ENCODE data around the gene CARD6.
"Not testable (repeated sequence)": the region's sequence is repeated elsewhere in the genome, so short reads cannot be mapped to it uniquely, and the experiment has no call there.

The CARD6 gene

DNA sequence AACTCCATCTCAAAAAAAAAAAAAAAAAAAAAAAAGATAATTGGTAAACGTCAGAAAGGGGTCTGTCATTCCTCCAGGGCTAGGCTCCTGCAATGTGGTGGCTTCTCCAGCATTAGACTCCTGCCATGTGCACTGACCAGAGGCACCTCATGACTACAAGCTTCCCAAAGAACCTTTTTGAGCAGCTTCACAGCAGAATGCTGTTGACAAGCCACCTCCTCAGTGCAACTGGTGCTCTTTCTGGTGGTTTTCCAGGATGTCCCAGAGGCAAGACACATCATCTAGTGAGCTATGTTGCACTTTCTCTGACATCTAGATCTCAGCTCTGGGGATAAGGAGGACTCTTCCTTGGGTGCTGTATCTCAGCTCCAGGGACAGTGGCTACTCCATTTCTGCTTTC is 17.7 kb upstream of the CARD6 start:
- ChIA-PET POLR2A (interaction anchor here (1.5 to 2.8 kb wide), 2 partner anchors 9 to 12 kb away, joined by 7 to 13 read pairs; partner anchors contain the start of gene RPL37), CTCF (interaction anchor here (0.9 to 1.0 kb wide), 2 partner anchors 11 to 13 kb away, joined by 3 read pairs; no protein-coding TSS in a partner anchor)
- DNase-seq (ENCODE audit: extremely low spot score), result no peak
- TF ChIP-seq CTCF (IDR thresholded peaks at IDR 0.05; ENCODE audit: control extremely low read depth, extremely low read depth, low read depth, missing control alignments), result no peak

DNA sequence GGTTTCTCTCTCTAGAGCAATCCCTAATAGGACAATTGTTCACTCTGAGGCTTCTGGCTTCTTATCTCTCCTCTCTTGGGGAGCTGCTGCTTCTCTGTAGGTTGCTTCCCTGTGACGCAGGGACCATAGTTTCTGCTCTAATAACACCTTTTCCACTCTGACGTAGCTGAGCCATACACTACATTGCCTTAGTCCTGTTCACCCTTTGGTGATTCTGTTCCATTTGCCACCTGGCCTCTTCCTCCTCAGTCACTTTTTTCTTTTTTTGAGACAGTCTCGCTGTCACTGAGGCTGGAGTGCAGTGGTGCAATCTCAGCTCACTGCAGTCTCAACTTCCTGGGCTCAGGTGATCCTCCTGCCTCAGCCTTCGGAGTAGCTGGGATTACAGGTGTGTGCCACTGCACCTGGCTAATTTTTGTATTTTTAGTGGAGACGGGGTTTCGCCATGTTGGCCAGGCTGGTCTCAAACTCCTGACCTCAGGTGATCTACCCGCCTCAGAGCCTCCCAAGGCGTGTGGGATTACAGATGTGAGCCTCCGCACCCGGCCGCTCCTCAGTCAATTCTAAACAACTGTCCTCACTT is 15.6 kb upstream of the CARD6 start:
- POLR2A ChIA-PET, result interaction anchor here (0.5 kb wide), 1 partner anchor 56 kb away, joined by 7 read pairs; no protein-coding TSS in a partner anchor
- CTCF ChIA-PET, result interaction anchor here (0.7 to 1.6 kb wide), 4 partner anchors 8 to 28 kb away, joined by 3 to 4 read pairs (median 4); partner anchors contain the start of gene PRKAA1
- not testable (repeated sequence) for DNase-seq (ENCODE audit: extremely low spot score)

GRCh38 chr5:40826489-40827187 is 14.5 kb upstream of the CARD6 start:
- ChIA-PET POLR2A (no interaction called here), CTCF (interaction anchor here (0.7 to 1.6 kb wide), 3 partner anchors 9 to 36 kb away, joined by 3 to 4 read pairs (median 4); no protein-coding TSS in a partner anchor)
- no peak for TF ChIP-seq CTCF (IDR thresholded peaks at IDR 0.05; ENCODE audit: control extremely low read depth, extremely low read depth, low read depth, missing control alignments)
- DNase-seq (ENCODE audit: extremely low spot score), result no peak

GRCh38 chr5:40827188-40827977 is 13.8 kb upstream of the CARD6 start:
- TF ChIP-seq CTCF (IDR thresholded peaks at IDR 0.05; ENCODE audit: control extremely low read depth, extremely low read depth, low read depth, missing control alignments), result no peak
- DNase-seq (ENCODE audit: extremely low spot score), result no peak
- ChIA-PET CTCF (interaction anchor here (1.2 kb wide), 1 partner anchor 36 kb away, joined by 3 read pairs; no protein-coding TSS in a partner anchor), POLR2A (interaction anchor here (1.0 kb wide), 1 partner anchor 12 kb away, joined by 5 read pairs; no protein-coding TSS in a partner anchor)

- no peak for TF ChIP-seq CTCF (IDR thresholded peaks at IDR 0.05; ENCODE audit: control extremely low read depth, extremely low read depth, low read depth, missing control alignments)
- POLR2A ChIA-PET, result interaction anchor here (1.0 kb wide), 1 partner anchor 13 kb away, joined by 5 read pairs; no protein-coding TSS in a partner anchor
- no peak for DNase-seq (ENCODE audit: extremely low spot score)
- CTCF ChIA-PET, result no interaction called here
Observed at GRCh38 chr5:40828021-40828631, 13.0 kb upstream of the CARD6 start.

GRCh38 chr5:40828690-40829661 is 12.2 kb upstream of the CARD6 start:
- TF ChIP-seq CTCF (IDR thresholded peaks at IDR 0.05; ENCODE audit: control extremely low read depth, extremely low read depth, low read depth, missing control alignments), result no peak
- no peak for DNase-seq (ENCODE audit: extremely low spot score)
- ChIA-PET POLR2A (interaction anchor here (1.0 kb wide), 1 partner anchor 22 kb away, joined by 3 read pairs; no protein-coding TSS in a partner anchor), CTCF (interaction anchor here (0.8 to 0.9 kb wide), 2 partner anchors 7 to 14 kb away, joined by 3 read pairs; no protein-coding TSS in a partner anchor)

Data from GM10248 (cell line).